Chondrocyte (in vitro differentiated cells): ENCODE measurements around the gene CSN2. TPM values are rescaled to one million over a fixed set of nuclear protein-coding genes. Genes with fewer than 3 reads are reported as not detected.

Experiments
- DNase-seq: peaks from one replicate; pipeline ENCODE4 v3.0.0; 2021; ENCODE audit warnings: mixed read lengths, low spot score
- H3K27ac Mint-ChIP-seq: one replicate; pipeline ENCODE4 v1.8.0; 2021; ENCODE audit warnings: mild to moderate bottlenecking, moderate library complexity, mixed read lengths; ENCODE audit not compliant: unreplicated experiment
- H3K27me3 Mint-ChIP-seq: 2 replicates; pipeline ENCODE4 v1.8.0; 2021; ENCODE audit warnings: low read depth, mixed read lengths
- H3K36me3 Mint-ChIP-seq: 2 replicates; pipeline ENCODE4 v1.8.0; 2021; ENCODE audit warnings: low read depth, mixed read lengths
- H3K4me1 Mint-ChIP-seq: 2 replicates; pipeline ENCODE4 v1.8.0; 2021; ENCODE audit warnings: low read depth, mild to moderate bottlenecking, mixed read lengths
- H3K4me3 Mint-ChIP-seq: one replicate; pipeline ENCODE4 v1.8.0; 2021; ENCODE audit warnings: mild to moderate bottlenecking, moderate library complexity, mixed read lengths; ENCODE audit not compliant: unreplicated experiment
- H3K9me3 Mint-ChIP-seq: 2 replicates; pipeline ENCODE4 v1.8.0; 2021; ENCODE audit warnings: low read depth, mixed read lengths
- CTCF ChIP-seq: fragments of 200-600 bp; sonication (generic); IDR thresholded peaks from 2 replicates; pipeline ENCODE4 v1.5.0; 2021; ENCODE audit warnings: antibody characterized with exemption, mild to moderate bottlenecking, moderate library complexity
- total RNA-seq: library from RNA; stranded (reverse); gene quantifications from 3 replicates; pipeline ENCODE4 v1.2.1, GENCODE V29; 2021

The CSN2 gene
- total RNA-seq, 1 donor from 2014 or later: not detected

- H3K27ac Mint-ChIP-seq: no peak overlapping the region
- no peak for TF ChIP-seq CTCF
- H3K4me3 Mint-ChIP-seq: no peak overlapping the region
- DNase-seq: no peak
- H3K36me3 Mint-ChIP-seq: no peaks in the 10 kb centered on the region
- H3K9me3 Mint-ChIP-seq: no peaks in the 10 kb centered on the region
- H3K27me3 Mint-ChIP-seq: peaks cover 7% of the 10 kb centered on the region
- peaks cover 3% of the 10 kb centered on the region for H3K4me1 Mint-ChIP-seq
Measured at GRCh38 chr4:69910016-69910782, 55.3 kb downstream of the CSN2 start.

DNA sequence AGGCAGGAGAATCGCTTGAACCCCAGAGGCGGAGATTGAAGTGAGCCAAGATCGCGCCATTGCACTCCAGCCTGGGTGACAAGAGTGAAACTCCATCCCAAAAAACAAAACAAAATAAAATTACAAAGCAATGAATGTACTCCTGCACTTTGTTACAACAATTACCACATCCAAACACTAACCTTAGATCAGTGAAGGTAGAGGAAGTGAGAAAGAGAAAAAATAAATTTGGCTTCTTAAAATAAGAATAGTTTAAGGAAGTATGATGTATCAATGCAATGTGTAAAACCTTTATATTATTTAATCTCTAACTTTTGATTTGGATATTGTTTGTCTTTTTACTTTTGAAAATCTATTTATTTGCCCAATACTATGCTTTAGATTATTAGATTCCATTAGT is 56.3 kb downstream of the CSN2 start:
- TF ChIP-seq CTCF: no peak
- peaks cover 5% of the 10 kb centered on the region for H3K27me3 Mint-ChIP-seq
- peaks cover 3% of the 10 kb centered on the region for H3K4me1 Mint-ChIP-seq
- peaks cover 8% of the 10 kb centered on the region for H3K9me3 Mint-ChIP-seq
- no peaks in the 10 kb centered on the region for H3K36me3 Mint-ChIP-seq
- no peak overlapping the region for H3K4me3 Mint-ChIP-seq
- no peak for DNase-seq
- H3K27ac Mint-ChIP-seq: no peak overlapping the region

- Mint-ChIP-seq H3K4me1 (peaks cover 3% of the 10 kb centered on the region), H3K36me3 (no peaks in the 10 kb centered on the region), H3K9me3 (peaks cover 8% of the 10 kb centered on the region), H3K4me3 (no peak overlapping the region), H3K27me3 (peaks cover 14% of the 10 kb centered on the region), H3K27ac (no peak overlapping the region)
- no peak for TF ChIP-seq CTCF
- no peak for DNase-seq
Measured at GRCh38 chr4:69907151-69907550, 58.4 kb downstream of the CSN2 start.

Other genes starting within 250 kb of the CSN2 start
- 0.15 to 0.52 TPM (median 0.51 TPM) in 3 replicates for gene SULT1B1, start 205.1 kb downstream of the CSN2 start, total RNA-seq
- 1.2 to 1.9 TPM (median 1.4 TPM) in 3 replicates for gene SULT1E1, start 105.6 kb downstream of the CSN2 start, total RNA-seq
- gene CSN1S1, start 34.7 kb downstream of the CSN2 start, total RNA-seq: not detected in 3 replicates
- not detected in 3 replicates for gene STATH, start 30.2 kb upstream of the CSN2 start, total RNA-seq
- gene HTN3, start 62.7 kb upstream of the CSN2 start, total RNA-seq: not detected in 3 replicates
- not detected in 3 replicates for gene HTN1, start 84.7 kb upstream of the CSN2 start, total RNA-seq
- not detected in 3 replicates for gene PRR27, start 188.5 kb upstream of the CSN2 start, total RNA-seq
- gene ODAM, start 230.0 kb upstream of the CSN2 start, total RNA-seq: not detected in 3 replicates